GM20431 (cell line): ENCODE data around the gene KCNQ1.

Source experiments
- in situ Hi-C: fragments of 300-500 bp; cut with MseI, MboI; formaldehyde crosslinking; loops from one replicate; pipeline ENCODE4 v1.15.0; 2020; ENCODE audit warnings: low sequenced_read_pairs; ENCODE audit not compliant: unreplicated experiment

KCNQ1 gene

GRCh38 chr11:2679011-2679676 lies 234.3 kb downstream of the KCNQ1 start:
- in situ Hi-C loops, result no loop called here

GRCh38 chr11:2681408-2682145 lies 236.8 kb downstream of the KCNQ1 start:
- in situ Hi-C loops, result no loop called here

GRCh38 chr11:2683806-2684205 lies 239.0 kb downstream of the KCNQ1 start:
- in situ Hi-C loops, result no loop called here

GRCh38 chr11:2684581-2684980 lies 239.8 kb downstream of the KCNQ1 start:
- in situ Hi-C loops, result no loop called here

GRCh38 chr11:2685051-2685450 lies 240.2 kb downstream of the KCNQ1 start:
- in situ Hi-C loops, result no loop called here

- in situ Hi-C loops, result no loop called here
Measured at GRCh38 chr11:2685566-2686359, 241.0 kb downstream of the KCNQ1 start.

GRCh38 chr11:2686360-2687222 lies 241.8 kb downstream of the KCNQ1 start:
- in situ Hi-C loops, result no loop called here

- in situ Hi-C loops, result no loop called here
Measured at GRCh38 chr11:2687223-2687530, 242.4 kb downstream of the KCNQ1 start.

GRCh38 chr11:2687782-2688191 lies 243.0 kb downstream of the KCNQ1 start:
- in situ Hi-C loops, result no loop called here

- in situ Hi-C loops, result no loop called here
Measured at GRCh38 chr11:2688381-2689231, 243.8 kb downstream of the KCNQ1 start.

GRCh38 chr11:2689651-2690575 lies 245.1 kb downstream of the KCNQ1 start:
- in situ Hi-C loops, result no loop called here

GRCh38 chr11:2690596-2691354 lies 246.0 kb downstream of the KCNQ1 start:
- in situ Hi-C loops, result no loop called here

- in situ Hi-C loops, result no loop called here
Measured at GRCh38 chr11:2691355-2691761, 246.6 kb downstream of the KCNQ1 start.

GRCh38 chr11:2691991-2692875 lies 247.4 kb downstream of the KCNQ1 start:
- in situ Hi-C loops, result no loop called here

GRCh38 chr11:2693271-2694261 lies 248.8 kb downstream of the KCNQ1 start:
- in situ Hi-C loops, result no loop called here
